ENCODE measurements around the gene GMIP.

DNA sequence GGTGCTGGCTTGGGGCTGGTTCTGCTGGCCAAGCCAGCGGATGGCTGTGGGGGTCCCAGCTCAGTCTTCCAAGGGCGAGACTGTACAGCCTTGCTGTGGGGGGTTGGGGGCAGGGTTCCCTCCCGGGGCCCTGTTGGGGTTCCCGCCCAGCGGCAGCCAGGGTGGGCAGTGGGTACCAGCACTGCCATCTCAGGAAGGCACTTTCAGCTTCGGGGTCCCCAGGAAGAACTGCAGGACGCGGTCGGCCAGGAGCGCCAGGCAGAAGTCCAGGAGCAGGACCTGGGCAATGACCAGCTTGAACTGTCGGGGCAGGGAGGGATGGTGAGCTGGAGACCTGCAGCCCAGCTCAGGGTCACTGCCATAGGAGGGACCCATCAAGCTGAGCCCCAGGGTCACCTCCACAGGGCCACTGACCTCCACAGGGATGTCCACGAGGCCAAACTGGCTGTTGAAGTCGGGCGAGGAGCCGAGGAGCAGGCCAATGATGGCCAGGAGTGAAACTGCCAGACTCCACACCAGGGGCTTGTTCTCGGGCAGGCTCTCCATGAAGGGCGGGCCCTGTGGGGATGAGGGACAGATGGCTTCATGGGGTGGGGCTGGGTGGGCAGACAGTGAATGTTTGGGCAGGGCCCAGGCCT lies 1.9 kb upstream of the GMIP start:
- TF ChIP-seq, protein P1, sequence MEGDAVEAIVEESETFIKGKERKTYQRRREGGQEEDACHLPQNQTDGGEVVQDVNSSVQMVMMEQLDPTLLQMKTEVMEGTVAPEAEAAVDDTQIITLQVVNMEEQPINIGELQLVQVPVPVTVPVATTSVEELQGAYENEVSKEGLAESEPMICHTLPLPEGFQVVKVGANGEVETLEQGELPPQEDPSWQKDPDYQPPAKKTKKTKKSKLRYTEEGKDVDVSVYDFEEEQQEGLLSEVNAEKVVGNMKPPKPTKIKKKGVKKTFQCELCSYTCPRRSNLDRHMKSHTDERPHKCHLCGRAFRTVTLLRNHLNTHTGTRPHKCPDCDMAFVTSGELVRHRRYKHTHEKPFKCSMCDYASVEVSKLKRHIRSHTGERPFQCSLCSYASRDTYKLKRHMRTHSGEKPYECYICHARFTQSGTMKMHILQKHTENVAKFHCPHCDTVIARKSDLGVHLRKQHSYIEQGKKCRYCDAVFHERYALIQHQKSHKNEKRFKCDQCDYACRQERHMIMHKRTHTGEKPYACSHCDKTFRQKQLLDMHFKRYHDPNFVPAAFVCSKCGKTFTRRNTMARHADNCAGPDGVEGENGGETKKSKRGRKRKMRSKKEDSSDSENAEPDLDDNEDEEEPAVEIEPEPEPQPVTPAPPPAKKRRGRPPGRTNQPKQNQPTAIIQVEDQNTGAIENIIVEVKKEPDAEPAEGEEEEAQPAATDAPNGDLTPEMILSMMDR (IDR thresholded peaks at IDR 0.05; ENCODE audit: low read depth, low read length, missing input control): no peak
- no peak for TF ChIP-seq REST (IDR thresholded peaks at IDR 0.05)
- no peak for TF ChIP-seq FOXA1 (IDR thresholded peaks at IDR 0.05)
- no peak for TF ChIP-seq HNF4A (conservative IDR thresholded peaks at IDR 0.05)
- no peak for TF ChIP-seq SP1 (IDR thresholded peaks at IDR 0.05)
- no peak for TF ChIP-seq GABPA (IDR thresholded peaks at IDR 0.05 in 1 of 2, conservative IDR thresholded peaks at IDR 0.05 in 1 of 2)
- TF ChIP-seq JUND (IDR thresholded peaks at IDR 0.05): no peak
- no peak for TF ChIP-seq ZBTB33 (IDR thresholded peaks at IDR 0.05)
- no peak for TF ChIP-seq MAX (IDR thresholded peaks at IDR 0.05)
- no peak for TF ChIP-seq EGR1 (IDR thresholded peaks at IDR 0.05; ENCODE audit: low read depth in 2 of 2)
- no peak for TF ChIP-seq YY1 (IDR thresholded peaks at IDR 0.05)

Measured in liver (tissue), 3 donors.